Astrocyte (in vitro differentiated cells and primary cell): Measurements from ENCODE around the gene PRKG2.

ENCODE experiments used
- EZH2 ChIP-seq: IDR thresholded peaks from 2 replicates; pipeline ENCODE4 v1.6.1; 2012; ENCODE audit warnings: mild to moderate bottlenecking, low read length, inconsistent platforms; ENCODE audit not compliant: insufficient read depth
- TF ChIP-seq, protein P1 (sequence below): IDR thresholded peaks from 2 replicates; pipeline ENCODE4 v1.5.1; 2011; ENCODE audit warnings: low read depth, mild to moderate bottlenecking, inconsistent platforms, low read length, moderate library complexity; ENCODE audit not compliant: insufficient read depth

DNA sequence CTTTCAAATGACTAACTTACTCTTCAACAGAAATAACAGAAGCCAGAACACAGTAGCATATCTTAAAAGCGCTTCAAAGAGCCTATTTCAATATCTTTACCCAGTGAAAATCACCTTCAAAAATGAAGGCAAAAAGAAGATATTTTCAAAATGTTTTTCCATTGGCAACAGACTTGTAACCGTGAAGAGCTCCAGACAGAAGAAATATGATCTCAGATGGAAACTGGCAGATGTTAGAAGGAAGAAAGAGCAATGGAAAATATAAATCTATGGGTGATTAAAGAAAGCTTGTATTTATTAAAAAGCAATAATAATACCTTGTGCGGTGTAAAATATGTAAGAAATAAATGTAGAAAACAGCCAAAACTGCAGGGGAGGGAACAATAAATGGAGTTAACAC is 35.7 kb downstream of the PRKG2 start:
- TF ChIP-seq, protein P1, sequence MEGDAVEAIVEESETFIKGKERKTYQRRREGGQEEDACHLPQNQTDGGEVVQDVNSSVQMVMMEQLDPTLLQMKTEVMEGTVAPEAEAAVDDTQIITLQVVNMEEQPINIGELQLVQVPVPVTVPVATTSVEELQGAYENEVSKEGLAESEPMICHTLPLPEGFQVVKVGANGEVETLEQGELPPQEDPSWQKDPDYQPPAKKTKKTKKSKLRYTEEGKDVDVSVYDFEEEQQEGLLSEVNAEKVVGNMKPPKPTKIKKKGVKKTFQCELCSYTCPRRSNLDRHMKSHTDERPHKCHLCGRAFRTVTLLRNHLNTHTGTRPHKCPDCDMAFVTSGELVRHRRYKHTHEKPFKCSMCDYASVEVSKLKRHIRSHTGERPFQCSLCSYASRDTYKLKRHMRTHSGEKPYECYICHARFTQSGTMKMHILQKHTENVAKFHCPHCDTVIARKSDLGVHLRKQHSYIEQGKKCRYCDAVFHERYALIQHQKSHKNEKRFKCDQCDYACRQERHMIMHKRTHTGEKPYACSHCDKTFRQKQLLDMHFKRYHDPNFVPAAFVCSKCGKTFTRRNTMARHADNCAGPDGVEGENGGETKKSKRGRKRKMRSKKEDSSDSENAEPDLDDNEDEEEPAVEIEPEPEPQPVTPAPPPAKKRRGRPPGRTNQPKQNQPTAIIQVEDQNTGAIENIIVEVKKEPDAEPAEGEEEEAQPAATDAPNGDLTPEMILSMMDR: no peak
- TF ChIP-seq EZH2: no peak
